GM18907 (cell line): ENCODE results near the gene MGAT1.

Experiments used
- ATAC-seq: cut with Tn5 transposase; IDR thresholded peaks from one replicate; pipeline ENCODE4 v1.9.1; 2021; ENCODE audit warnings: mild to moderate bottlenecking, moderate library complexity; ENCODE audit not compliant: unreplicated experiment

MGAT1 gene

GRCh38 chr5:180824630-180825476, 22.2 kb upstream of the MGAT1 start:
- no peak for ATAC-seq

DNA sequence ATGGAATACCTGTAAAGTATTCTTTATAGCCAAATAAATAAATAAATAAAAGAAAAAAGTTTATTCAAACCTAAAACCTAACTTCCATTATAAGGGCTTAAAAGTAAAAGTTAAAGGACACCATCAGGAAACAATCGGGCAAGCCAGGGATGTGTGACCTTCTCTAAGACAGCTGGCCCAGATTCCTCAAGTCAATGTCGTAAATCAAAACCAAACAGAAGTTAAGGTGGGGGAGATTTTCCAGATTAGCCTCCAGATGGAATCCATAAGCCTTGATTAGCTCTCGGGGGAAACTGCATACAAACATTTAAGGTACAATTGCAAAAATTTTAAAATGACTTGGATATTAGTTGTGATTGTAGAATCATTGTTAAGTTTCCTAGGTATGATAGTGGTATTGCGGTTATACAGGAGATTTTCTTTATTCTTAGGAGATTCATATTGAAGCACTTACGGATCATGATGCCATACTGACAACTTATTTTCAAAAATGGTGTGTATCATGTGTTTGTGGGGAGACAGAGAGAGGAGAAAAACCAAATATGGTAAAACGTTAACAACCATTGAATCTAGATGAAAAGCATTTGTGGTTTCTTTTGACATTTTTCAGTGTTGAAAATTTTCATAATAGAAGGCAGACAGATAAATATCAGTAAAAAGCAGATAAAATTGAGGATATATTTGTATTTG, 21.5 kb upstream of the MGAT1 start:
- ATAC-seq = no peak

- no peak for ATAC-seq
These were observed 20.7 kb upstream of the MGAT1 start for GRCh38 chr5:180823346-180823745.

DNA sequence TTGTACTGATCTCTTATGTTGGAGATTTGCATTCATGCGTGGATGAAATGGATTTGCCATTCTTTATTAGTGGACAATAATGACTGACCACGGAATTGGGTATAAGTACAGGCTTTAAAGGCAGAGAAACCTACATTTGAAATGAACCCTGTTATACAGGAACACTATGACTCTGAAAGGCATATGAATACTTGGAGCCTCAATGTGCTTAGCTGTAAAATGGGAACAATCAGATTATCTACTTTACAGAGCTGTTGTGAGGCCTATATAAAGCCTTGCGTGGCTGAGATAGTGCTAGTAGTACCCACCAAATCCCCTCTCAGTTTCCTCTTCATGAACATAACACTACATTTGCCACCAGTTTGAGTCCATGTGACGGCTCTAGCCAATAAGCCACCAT, 18.9 kb upstream of the MGAT1 start:
- no peak for ATAC-seq

GRCh38 chr5:180820788-180821321, 18.2 kb upstream of the MGAT1 start:
- ATAC-seq = peak; percentile 52

GRCh38 chr5:180818677-180819341, 16.2 kb upstream of the MGAT1 start:
- ATAC-seq = no peak

GRCh38 chr5:180817893-180818674, 15.5 kb upstream of the MGAT1 start:
- ATAC-seq = peak; percentile 45

DNA sequence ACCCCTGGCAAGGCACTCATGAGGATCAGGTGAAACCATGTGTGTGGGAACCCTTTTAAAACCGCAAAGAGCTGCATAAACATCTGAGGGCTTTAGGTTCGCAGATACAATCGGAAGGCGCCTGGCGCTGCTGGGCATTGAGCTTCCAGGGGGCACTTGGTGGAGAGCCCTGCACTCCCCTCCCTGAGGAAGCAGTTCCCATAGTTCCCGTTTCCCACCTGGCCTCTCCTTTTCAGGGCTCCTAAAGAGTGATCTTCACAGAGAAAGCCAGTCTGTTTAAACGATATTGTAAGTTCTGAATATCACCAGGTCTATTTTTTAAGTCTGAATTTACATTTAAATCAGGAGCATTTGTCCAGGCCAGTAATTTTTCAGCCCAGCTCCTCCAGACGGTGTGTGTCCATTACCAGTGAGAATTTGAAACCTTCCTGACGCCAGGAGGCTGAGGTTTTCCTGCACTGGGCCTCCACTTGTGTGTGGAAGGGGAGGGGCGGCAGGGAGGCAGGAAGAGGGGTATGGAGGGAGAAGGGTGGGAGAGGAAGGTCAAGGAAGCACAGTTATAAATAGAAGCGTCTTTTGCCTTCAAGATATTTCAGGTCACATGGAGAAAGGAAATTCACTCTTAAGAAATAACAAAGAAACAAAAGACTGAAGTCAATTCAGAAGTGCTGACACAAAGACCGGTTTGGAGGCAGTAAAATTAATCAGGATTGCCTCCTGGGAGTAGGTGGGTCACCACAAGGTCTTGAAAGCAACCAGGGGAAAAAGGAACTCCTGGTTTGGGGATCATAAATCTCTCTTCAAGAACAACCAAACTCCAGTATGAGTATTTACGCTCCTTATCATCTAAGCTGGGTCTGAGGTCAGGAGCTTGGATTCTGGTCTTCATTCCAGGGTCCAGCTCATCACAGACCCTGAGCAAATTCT, 14.3 kb upstream of the MGAT1 start:
- no peak for ATAC-seq

DNA sequence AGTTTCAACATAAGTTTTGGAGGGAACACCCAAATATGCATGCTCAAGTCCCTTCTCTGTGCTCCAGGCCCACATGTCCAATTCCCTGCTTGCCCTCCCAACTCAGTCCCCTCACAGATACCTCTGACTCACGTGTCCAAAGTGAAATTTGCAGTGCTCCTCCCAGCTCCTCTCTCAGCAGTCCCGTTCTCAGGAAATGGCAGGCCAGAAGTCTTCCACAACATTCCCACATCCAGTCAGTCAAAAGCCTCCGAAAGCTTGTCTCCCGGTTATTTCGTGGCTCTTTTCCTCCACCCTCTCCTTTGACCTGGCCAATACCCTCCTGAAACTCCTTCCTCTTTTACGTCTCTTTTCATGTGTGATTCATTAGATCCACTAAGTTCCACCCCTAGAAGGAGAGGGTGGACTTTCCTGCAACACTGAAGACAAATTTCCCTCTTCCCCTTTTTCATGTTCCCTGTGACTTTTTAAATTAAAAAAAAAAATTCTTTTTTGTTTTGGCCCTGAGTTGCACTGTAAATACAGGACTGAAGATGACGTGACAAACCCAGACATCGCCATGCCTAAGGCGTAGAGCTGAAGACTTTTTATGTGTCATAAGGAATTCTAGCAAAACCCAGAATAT, 12.8 kb upstream of the MGAT1 start:
- ATAC-seq = no peak

- ATAC-seq = no peak
These were observed 10.8 kb upstream of the MGAT1 start for GRCh38 chr5:180813420-180813819.

- ATAC-seq = no peak
These were observed 9.1 kb upstream of the MGAT1 start for GRCh38 chr5:180811623-180812124.

DNA sequence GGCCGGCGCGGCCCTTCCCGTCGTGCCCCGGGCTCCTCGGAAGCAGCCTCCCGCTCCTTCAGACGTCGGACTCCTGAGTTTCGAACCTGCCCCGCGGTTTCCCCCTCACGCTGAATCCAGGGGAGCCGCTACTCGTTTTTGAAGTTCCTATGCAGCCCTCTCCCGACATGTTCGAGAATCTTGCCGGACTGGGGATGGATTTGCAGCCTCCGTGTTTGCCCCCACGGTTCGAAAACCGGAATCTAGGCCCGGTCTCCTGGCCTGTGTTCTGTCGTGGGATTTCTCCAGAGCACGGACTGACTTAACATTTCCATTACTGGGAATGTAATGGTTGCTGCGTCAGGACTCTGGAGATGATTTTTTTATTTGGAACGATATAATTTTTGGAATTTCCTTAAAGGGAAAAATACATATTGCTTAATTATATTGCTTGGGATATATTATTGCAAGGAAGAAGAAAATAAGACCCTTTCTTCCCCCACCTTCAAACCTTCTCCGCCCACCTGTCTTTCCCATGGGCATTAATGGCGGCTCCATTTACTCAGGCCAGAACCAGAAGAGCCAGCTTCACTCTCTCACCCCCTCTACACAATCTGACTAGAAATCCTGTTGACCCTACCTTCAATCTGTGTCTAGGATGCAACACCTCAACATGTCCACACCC, 8.5 kb upstream of the MGAT1 start:
- no peak for ATAC-seq

DNA sequence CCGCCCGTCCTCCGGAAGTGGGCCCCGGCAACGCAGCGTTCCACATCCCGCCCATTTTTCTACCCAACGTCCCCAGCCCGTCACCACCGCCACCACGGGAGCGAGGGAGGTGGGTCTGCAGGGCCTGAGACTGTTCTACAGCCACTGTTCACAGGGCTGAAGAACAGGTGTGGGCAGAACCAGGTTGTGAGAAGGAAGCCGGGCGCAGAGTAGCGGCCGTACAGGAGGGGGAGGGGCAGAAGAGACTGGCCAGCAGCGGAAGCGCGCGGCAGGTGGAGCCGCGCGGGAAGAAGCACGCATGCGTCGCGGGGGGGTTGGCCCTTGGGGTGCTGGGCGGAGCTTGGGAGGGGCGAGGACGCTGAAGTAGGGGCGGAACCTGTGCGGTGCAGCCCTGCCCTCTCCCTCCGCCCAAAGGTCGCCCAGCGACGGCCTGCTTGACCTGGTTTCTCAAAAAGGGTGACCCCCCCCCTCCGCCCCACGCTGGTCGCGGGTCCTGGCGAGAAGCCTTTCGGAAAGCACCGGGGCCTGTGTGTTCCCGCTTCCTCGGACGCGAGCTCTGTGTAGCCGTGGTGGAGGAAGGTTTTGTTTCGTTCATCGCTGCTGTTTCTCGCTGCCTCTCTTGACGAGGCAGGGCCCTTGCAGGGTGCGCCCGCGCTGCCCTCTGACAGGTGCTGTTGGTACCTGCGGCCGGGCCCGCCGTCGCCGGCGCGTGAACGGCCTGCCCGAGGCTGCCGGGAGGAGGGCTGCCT, 7.8 kb upstream of the MGAT1 start:
- peak; percentile 69 for ATAC-seq

GRCh38 chr5:180809403-180810209, 7.0 kb upstream of the MGAT1 start:
- peak; percentile 65 for ATAC-seq

DNA sequence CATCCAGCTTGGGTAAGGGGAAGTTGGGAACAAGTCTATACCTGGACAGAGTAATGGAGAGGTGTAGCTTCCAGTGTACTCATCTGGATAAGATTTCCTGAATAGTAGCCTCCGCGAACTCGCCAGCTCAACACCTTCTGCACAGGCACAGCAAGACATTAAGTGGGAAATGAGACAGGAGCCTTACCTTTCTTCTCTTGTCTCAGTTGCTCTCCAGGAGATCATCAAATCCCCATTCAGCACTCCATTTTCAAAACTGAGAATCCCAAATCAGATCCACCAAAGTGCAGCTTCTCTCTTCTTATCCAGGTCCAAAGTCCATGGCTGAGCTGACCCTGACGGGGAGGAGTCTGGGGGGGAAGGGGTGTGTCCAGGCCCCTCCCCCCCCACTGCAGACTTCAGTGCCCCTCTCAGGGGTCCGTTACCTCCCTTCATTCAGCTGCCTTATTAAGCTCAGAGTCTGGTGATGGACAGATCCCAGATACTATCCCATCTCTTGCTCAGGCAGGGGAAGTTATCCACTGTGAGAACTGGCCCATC, 5.9 kb upstream of the MGAT1 start:
- no peak for ATAC-seq

GRCh38 chr5:180807654-180808414, 5.2 kb upstream of the MGAT1 start:
- ATAC-seq = no peak
